ENCODE data around the gene KRT26.

DNA sequence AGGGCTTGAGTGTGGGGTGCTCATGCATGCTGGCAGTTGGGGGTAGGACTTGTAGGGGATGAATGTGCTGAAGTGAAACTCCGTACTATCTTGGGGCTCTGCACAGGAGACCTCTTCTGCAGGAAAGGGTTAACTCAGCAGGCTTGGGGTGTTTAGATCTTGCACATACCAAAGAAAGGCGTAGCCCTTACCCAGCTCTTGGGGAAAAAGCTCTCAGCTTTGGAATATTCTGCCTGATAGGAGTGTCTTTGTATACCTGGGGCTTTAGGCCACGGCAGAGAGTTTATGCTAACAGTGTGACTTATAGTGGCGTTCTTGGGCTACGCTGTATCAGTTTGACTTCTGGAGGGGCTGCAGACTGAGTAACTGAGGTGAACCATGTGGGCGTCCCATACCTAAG lies 38.0 kb downstream of the KRT26 start:
- no peak for TF ChIP-seq BHLHE40 (IDR thresholded peaks at IDR 0.05; ENCODE audit: low read depth, low read length)
- no peak for TF ChIP-seq RNF2 (IDR thresholded peaks at IDR 0.05; ENCODE audit: borderline replicate concordance, low read depth)
- no peak for TF ChIP-seq RAD21 (conservative IDR thresholded peaks at IDR 0.05 in 1 of 2, IDR thresholded peaks at IDR 0.05 in 1 of 2)

Measured in A549 (cell line).